ENCODE measurements around the gene PTOV1.

DNA sequence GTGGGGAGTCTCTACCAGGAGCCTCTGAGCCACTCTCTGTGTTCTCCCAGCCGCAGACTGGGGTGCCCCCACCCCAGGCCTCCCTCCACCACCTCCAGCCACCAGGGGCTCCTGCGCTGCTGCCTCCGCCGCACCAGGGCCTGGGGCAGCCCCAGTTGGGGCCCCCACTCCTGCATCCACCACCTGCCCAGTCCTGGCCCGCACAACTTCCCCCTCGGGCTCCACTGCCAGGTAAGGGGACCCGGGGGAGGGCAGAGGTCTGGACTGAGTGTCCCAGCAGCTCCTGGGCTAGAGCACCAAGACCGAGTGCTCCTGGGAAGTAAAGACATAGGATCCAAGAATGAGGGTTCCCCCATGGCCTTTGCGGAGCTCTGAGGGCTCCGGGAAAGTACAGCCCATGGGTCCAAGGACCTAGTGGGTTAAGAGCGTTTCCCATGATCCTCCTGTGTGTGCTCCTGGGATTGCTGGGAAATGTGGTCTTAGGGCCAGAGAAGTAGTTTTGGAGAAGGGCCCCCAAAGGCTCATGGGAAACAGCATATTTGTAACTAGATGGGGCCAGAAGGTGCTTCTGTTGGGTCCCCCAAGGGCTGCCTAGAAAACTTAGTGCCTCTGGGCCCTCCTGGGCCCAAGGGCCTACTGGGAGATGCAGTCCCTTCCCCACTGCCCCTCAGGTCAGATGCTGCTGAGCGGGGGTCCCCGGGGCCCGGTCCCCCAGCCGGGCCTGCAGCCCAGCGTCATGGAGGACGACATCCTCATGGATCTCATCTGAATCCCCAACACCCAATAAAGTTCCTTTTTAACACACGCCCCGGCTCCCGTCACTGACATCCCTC, 14.6 kb upstream of the PTOV1 start:
- TF ChIP-seq GATA2 (IDR thresholded peaks at IDR 0.05; ENCODE audit: low read depth, low read length) (no peak), GATA3 (IDR thresholded peaks at IDR 0.05; ENCODE audit: low read depth, low read length) (no peak)

Data from SH-SY5Y (cell line).